Liver (tissue), 9 donors: ENCODE data around the gene CES1. TPM values are rescaled to one million over a fixed set of nuclear protein-coding genes. Genes with fewer than 3 reads are reported as not detected.

ENCODE experiments used
- DNase-seq: peaks from one replicate; pipeline ENCODE4 v3.0.0-alpha.2; 2017; ENCODE audit warnings: low spot score
- H3K27ac ChIP-seq, 2 donors: one replicate each; pipeline ENCODE4 v1.7.0; 2013; ENCODE audit warnings: inconsistent platforms in 2 of 2, low read length in 2 of 2, control low read depth in 1 of 2, low read depth in 1 of 2, mild to moderate bottlenecking in 1 of 2
- H3K27me3 ChIP-seq, 4 donors: one replicate each; pipeline versions ENCODE4 v1.6.1 to v1.7.0; 2013; ENCODE audit warnings: low read length in 3 of 4, inconsistent platforms in 1 of 4, mild to moderate bottlenecking in 1 of 4, moderate library complexity in 1 of 4; ENCODE audit not compliant: control insufficient read depth in 4 of 4, insufficient read depth in 4 of 4
- H3K36me3 ChIP-seq, 4 donors: one replicate each; pipeline versions ENCODE4 v1.6.1 to v1.7.0; 2013; ENCODE audit warnings: low read length in 3 of 4, mild to moderate bottlenecking in 3 of 4, low read depth in 1 of 4, moderate library complexity in 1 of 4; ENCODE audit not compliant: control insufficient read depth in 4 of 4, insufficient read depth in 3 of 4
- H3K4me1 ChIP-seq, 4 donors: one replicate each; pipeline versions ENCODE4 v1.6.1 to v1.7.0; 2013; ENCODE audit warnings: low read length in 3 of 4, mild to moderate bottlenecking in 3 of 4, moderate library complexity in 1 of 4; ENCODE audit not compliant: control insufficient read depth in 4 of 4, insufficient read depth in 4 of 4
- H3K4me3 ChIP-seq, 3 donors: one replicate each; pipeline versions ENCODE4 v1.6.1 to v1.7.0; 2013; ENCODE audit warnings: low read length in 3 of 3, control low read depth in 1 of 3, low read depth in 1 of 3, mild to moderate bottlenecking in 1 of 3
- H3K9ac ChIP-seq, 2 donors: one replicate each; pipeline ENCODE4 v1.7.0; 2013; ENCODE audit warnings: low read length in 2 of 2, mild to moderate bottlenecking in 2 of 2, moderate library complexity in 2 of 2, control low read depth in 1 of 2, low read depth in 1 of 2
- H3K9me3 ChIP-seq, 4 donors: one replicate each; pipeline versions ENCODE4 v1.6.1 to v1.7.0; 2013; ENCODE audit warnings: low read length in 3 of 4; ENCODE audit not compliant: control insufficient read depth in 4 of 4
- EGR1 ChIP-seq, 2 donors: IDR thresholded peaks; 2 replicates each; pipeline ENCODE4 v1.6.1; 2016 to 2018; ENCODE audit warnings: antibody characterized with exemption in 2 of 2, low read depth in 2 of 2
- FOXA1 ChIP-seq: IDR thresholded peaks from 2 replicates; pipeline ENCODE4 v1.6.1; 2016; ENCODE audit warnings: antibody characterized with exemption
- FOXA2 ChIP-seq: IDR thresholded peaks from 2 replicates; pipeline ENCODE4 v1.6.1; 2016; ENCODE audit warnings: antibody characterized with exemption
- GABPA ChIP-seq, 2 donors: IDR thresholded peaks in 1 of 2; conservative IDR thresholded peaks in 1 of 2; 2 replicates each; pipeline ENCODE4 v1.6.1; 2016; ENCODE audit warnings: antibody characterized with exemption in 2 of 2, mild to moderate bottlenecking in 1 of 2, moderate library complexity in 1 of 2
- HNF4A ChIP-seq, 2 donors: conservative IDR thresholded peaks; 2 replicates each; pipeline ENCODE4 v1.6.1; 2016; ENCODE audit warnings: antibody characterized with exemption in 2 of 2, mild to moderate bottlenecking in 2 of 2
- HNF4G ChIP-seq: IDR thresholded peaks from 2 replicates; pipeline ENCODE4 v1.6.1; 2016; ENCODE audit warnings: antibody characterized with exemption
- JUND ChIP-seq, 2 donors: IDR thresholded peaks; 2 replicates each; pipeline ENCODE4 v1.6.1; 2016; ENCODE audit warnings: antibody characterized with exemption in 2 of 2
- NR2F2 ChIP-seq: IDR thresholded peaks from 2 replicates; pipeline ENCODE4 v1.6.1; 2016; ENCODE audit warnings: antibody characterized with exemption
- RAD21 ChIP-seq, 2 donors: IDR thresholded peaks; 2 replicates each; pipeline ENCODE4 v1.6.1; 2016; ENCODE audit warnings: antibody characterized with exemption in 2 of 2, mild to moderate bottlenecking in 2 of 2
- RXRA ChIP-seq, 2 donors: IDR thresholded peaks; 2 replicates each; pipeline ENCODE4 v1.6.1; 2017 to 2018; ENCODE audit warnings: antibody characterized with exemption in 2 of 2, mild to moderate bottlenecking in 1 of 2
- SP1 ChIP-seq: IDR thresholded peaks from 2 replicates; pipeline ENCODE4 v1.6.1; 2018; ENCODE audit warnings: antibody characterized with exemption, mild to moderate bottlenecking
- TAF1 ChIP-seq: conservative IDR thresholded peaks from 2 replicates; pipeline ENCODE4 v1.6.1; 2016; ENCODE audit warnings: antibody characterized with exemption, mild to moderate bottlenecking
- YY1 ChIP-seq: IDR thresholded peaks from 2 replicates; pipeline ENCODE4 v1.6.1; 2016; ENCODE audit warnings: antibody characterized with exemption, mild to moderate bottlenecking
- WGBS: extraction: QIAGEN DNeasy Blood & Tissue Kit; methylation state at CpG from one replicate; pipeline ENCODE4 v1.1.7; 2013; 5-methylcytosine and 5-hydroxymethylcytosine counted together
- polyA plus RNA-seq, 2 donors: library from polyadenylated mRNA; stranded (reverse) in 1 of 2; unstranded in 1 of 2; fragments of 200-250 nt in 1 of 2; fragments of >200 nt in 1 of 2; fragmentation: Nextera tagmentation in 1 of 2; extraction: Ambion mirVana in 1 of 2; gene quantifications; one replicate each; pipeline versions ENCODE4 v1.2.1 to v1.2.3, GENCODE V29; 2013 to 2015
- total RNA-seq, 2 donors: library from RNA; depleted of rRNA; stranded (reverse); fragments of >200 nt; gene quantifications; one replicate each; pipeline ENCODE4 v1.2.3, GENCODE V29; 2014
- TF ChIP-seq, protein P1 (sequence below): fragments of 150-350 bp; IDR thresholded peaks from 2 replicates; pipeline ENCODE4 v1.5.1; 2017; ENCODE audit warnings: improper control_type of control experiment, low read depth, low read length; ENCODE audit not compliant: missing input control
- TF ChIP-seq, protein P2 (sequence below): IDR thresholded peaks from 2 replicates; pipeline ENCODE4 v1.6.1; 2016; ENCODE audit warnings: antibody characterized with exemption
- TF ChIP-seq, protein P3 (sequence below): IDR thresholded peaks from 2 replicates; pipeline ENCODE4 v1.6.1; 2016; ENCODE audit warnings: antibody characterized with exemption
- TF ChIP-seq, protein P4 (sequence below): IDR thresholded peaks from 2 replicates; pipeline ENCODE4 v1.6.1; 2016; ENCODE audit warnings: antibody characterized with exemption, mild to moderate bottlenecking
- TF ChIP-seq, protein P5 (sequence below): IDR thresholded peaks from 2 replicates; pipeline ENCODE4 v1.6.1; 2016; ENCODE audit warnings: antibody characterized with exemption
- donor health status: healthy.
- donor health status: healthy.
- donor health status: healthy.
- donor health status: healthy.
- donor health status: healthy.

Gene CES1
- total and polyA plus RNA-seq, 4 donors, result 8.4 to 1,773 (median 546) TPM

DNA sequence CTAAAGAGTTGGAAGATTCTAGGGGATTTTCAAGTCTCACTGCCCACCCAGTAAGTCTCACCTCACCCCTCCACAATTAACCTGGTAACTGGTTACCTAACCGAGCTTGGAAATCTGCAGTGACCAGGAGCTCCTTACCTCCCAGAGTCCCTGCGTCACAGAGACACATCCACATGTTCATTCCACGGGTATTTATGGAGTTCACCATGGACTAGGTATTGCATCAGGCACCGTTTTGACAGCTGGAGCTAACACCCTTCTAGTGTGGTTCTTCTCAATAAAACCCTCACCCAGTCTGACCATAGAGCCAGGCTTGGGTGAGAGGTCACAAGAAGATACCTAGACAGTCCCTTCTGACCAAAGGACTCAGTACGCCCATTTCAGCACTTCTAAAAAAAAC, 40.2 kb upstream of the CES1 start:
- Histone ChIP-seq H3K9me3 (no peaks in the 10 kb centered on the region), H3K27me3 (no peaks in the 10 kb centered on the region), H3K27ac (no peak overlapping the region), H3K4me1 (peaks cover 0 to 24% (median 19%) of the 10 kb centered on the region in 4 donors), H3K4me3 (no peak overlapping the region), H3K9ac (no peak overlapping the region), H3K36me3 (no peaks in the 10 kb centered on the region)
- WGBS, result 82% methylated on average over 5 of the region's 5 CpGs
- no peak for DNase-seq
- TF ChIP-seq HNF4G (no peak), NR2F2 (no peak), RAD21 (IDR thresholded peaks at IDR 0.05) (no peak), SP1 (no peak), YY1 (no peak), EGR1 (IDR thresholded peaks at IDR 0.05; ENCODE audit: low read depth in 2 of 2) (no peak), GABPA (IDR thresholded peaks at IDR 0.05 in 1 of 2, conservative IDR thresholded peaks at IDR 0.05 in 1 of 2) (no peak), RXRA (IDR thresholded peaks at IDR 0.05) (no peak), TAF1 (no peak), JUND (IDR thresholded peaks at IDR 0.05) (no peak), FOXA2 (no peak)
- TF ChIP-seq, protein P1, sequence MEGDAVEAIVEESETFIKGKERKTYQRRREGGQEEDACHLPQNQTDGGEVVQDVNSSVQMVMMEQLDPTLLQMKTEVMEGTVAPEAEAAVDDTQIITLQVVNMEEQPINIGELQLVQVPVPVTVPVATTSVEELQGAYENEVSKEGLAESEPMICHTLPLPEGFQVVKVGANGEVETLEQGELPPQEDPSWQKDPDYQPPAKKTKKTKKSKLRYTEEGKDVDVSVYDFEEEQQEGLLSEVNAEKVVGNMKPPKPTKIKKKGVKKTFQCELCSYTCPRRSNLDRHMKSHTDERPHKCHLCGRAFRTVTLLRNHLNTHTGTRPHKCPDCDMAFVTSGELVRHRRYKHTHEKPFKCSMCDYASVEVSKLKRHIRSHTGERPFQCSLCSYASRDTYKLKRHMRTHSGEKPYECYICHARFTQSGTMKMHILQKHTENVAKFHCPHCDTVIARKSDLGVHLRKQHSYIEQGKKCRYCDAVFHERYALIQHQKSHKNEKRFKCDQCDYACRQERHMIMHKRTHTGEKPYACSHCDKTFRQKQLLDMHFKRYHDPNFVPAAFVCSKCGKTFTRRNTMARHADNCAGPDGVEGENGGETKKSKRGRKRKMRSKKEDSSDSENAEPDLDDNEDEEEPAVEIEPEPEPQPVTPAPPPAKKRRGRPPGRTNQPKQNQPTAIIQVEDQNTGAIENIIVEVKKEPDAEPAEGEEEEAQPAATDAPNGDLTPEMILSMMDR, result no peak
- TF ChIP-seq, protein P2, sequence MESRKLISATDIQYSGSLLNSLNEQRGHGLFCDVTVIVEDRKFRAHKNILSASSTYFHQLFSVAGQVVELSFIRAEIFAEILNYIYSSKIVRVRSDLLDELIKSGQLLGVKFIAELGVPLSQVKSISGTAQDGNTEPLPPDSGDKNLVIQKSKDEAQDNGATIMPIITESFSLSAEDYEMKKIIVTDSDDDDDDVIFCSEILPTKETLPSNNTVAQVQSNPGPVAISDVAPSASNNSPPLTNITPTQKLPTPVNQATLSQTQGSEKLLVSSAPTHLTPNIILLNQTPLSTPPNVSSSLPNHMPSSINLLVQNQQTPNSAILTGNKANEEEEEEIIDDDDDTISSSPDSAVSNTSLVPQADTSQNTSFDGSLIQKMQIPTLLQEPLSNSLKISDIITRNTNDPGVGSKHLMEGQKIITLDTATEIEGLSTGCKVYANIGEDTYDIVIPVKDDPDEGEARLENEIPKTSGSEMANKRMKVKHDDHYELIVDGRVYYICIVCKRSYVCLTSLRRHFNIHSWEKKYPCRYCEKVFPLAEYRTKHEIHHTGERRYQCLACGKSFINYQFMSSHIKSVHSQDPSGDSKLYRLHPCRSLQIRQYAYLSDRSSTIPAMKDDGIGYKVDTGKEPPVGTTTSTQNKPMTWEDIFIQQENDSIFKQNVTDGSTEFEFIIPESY, result no peak
- TF ChIP-seq, protein P3, sequence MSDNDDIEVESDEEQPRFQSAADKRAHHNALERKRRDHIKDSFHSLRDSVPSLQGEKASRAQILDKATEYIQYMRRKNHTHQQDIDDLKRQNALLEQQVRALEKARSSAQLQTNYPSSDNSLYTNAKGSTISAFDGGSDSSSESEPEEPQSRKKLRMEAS, result no peak

DNA sequence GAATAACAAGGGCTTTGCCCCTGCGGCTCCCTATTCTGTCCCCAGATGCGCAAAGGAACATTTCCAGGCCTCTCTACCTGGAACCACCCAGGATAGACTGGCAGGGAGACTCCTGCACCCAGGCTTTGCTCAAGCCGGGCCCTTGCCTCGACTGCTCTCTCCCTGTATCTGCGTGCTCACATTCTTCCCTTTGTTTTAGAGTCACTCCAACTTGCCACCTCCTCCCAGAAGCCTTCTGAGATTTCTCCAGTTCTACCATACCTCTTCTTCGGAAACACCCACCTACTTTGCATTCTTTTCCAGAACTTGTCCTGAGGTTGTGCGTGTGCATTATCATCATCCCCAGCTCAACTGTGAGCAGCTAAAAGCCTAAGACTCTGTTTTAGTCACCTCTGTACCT, 39.2 kb upstream of the CES1 start:
- TF ChIP-seq GABPA (IDR thresholded peaks at IDR 0.05 in 1 of 2, conservative IDR thresholded peaks at IDR 0.05 in 1 of 2) (no peak), EGR1 (IDR thresholded peaks at IDR 0.05; ENCODE audit: low read depth in 2 of 2) (no peak), JUND (IDR thresholded peaks at IDR 0.05) (no peak), SP1 (no peak), NR2F2 (no peak), FOXA1 (no peak), FOXA2 (no peak), TAF1 (no peak), HNF4G (no peak), RAD21 (IDR thresholded peaks at IDR 0.05) (no peak), RXRA (IDR thresholded peaks at IDR 0.05) (no peak), HNF4A (conservative IDR thresholded peaks at IDR 0.05) (no peak), YY1 (no peak)
- TF ChIP-seq, protein P4, sequence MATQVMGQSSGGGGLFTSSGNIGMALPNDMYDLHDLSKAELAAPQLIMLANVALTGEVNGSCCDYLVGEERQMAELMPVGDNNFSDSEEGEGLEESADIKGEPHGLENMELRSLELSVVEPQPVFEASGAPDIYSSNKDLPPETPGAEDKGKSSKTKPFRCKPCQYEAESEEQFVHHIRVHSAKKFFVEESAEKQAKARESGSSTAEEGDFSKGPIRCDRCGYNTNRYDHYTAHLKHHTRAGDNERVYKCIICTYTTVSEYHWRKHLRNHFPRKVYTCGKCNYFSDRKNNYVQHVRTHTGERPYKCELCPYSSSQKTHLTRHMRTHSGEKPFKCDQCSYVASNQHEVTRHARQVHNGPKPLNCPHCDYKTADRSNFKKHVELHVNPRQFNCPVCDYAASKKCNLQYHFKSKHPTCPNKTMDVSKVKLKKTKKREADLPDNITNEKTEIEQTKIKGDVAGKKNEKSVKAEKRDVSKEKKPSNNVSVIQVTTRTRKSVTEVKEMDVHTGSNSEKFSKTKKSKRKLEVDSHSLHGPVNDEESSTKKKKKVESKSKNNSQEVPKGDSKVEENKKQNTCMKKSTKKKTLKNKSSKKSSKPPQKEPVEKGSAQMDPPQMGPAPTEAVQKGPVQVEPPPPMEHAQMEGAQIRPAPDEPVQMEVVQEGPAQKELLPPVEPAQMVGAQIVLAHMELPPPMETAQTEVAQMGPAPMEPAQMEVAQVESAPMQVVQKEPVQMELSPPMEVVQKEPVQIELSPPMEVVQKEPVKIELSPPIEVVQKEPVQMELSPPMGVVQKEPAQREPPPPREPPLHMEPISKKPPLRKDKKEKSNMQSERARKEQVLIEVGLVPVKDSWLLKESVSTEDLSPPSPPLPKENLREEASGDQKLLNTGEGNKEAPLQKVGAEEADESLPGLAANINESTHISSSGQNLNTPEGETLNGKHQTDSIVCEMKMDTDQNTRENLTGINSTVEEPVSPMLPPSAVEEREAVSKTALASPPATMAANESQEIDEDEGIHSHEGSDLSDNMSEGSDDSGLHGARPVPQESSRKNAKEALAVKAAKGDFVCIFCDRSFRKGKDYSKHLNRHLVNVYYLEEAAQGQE, result no peak
- TF ChIP-seq, protein P1, result no peak
- TF ChIP-seq, protein P5, sequence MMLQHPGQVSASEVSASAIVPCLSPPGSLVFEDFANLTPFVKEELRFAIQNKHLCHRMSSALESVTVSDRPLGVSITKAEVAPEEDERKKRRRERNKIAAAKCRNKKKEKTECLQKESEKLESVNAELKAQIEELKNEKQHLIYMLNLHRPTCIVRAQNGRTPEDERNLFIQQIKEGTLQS, result no peak
- TF ChIP-seq, protein P3, result no peak
- TF ChIP-seq, protein P2, result no peak
- H3K27ac ChIP-seq, result peak overlapping the region in 1 of 2 donors; percentile 68
- no peak overlapping the region for H3K4me3 ChIP-seq
- H3K27me3 ChIP-seq, result no peaks in the 10 kb centered on the region
- H3K9me3 ChIP-seq, result no peaks in the 10 kb centered on the region
- 87% methylated on average over 7 of the region's 7 CpGs for WGBS
- peaks cover 0 to 31% (median 22%) of the 10 kb centered on the region in 4 donors for H3K4me1 ChIP-seq
- no peaks in the 10 kb centered on the region for H3K36me3 ChIP-seq
- no peak for DNase-seq
- no peak overlapping the region for H3K9ac ChIP-seq
